SKM-1 treated with dmso at 0.1 percent for 144 hours (cell line): Measurements from ENCODE around the gene C2orf81.
"Not testable (repeated sequence)": the region's sequence is repeated elsewhere in the genome, so short reads cannot be mapped to it uniquely, and the experiment has no call there.

ENCODE experiments used
- DNase-seq: peaks from one replicate; lab custom pipeline; 2025; ENCODE audit not compliant: unreplicated experiment; lab: John Stamatoyannopoulos, UW

Gene C2orf81

DNA sequence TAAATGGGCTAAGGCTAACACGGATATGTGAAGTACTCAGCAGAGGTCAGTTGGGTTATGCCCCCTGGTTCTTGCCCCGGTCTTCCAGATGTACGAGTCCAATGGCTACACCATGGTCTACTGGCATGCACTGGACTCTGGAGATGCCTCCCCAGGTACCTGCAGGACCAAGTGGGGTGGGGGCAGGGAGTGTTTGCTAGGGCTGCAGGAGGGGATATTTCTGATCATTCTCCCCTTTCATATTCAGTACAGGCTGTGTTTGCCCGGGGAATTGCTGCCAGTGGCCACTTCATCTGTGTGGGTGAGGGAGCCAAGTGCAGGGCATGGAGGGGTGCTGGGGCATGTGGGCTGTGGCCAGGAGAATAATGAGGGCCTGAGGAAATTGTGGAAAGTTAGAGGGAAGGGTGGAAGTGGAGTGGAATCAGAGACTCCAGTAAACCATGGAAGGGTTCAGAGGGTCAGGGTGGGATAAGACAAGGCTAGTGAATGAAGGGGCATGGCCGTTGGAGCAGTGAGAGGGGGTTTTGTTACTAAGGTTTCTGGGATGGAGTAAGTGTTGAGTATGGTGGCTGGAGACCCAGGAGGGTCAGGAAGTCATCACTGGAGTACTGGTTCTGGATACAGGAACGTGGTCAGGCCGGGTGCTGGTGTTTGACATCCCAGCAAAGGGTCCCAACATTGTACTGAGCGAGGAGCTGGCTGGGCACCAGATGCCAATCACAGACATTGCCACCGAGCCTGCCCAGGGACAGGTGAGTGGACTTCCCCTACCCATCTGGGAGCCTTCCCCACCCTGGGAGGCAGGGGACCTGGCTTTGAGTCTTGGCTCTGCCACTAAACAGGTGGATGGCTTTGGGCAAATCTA lies 2.0 kb upstream of the C2orf81 start:
- DNase-seq: no peak

DNA sequence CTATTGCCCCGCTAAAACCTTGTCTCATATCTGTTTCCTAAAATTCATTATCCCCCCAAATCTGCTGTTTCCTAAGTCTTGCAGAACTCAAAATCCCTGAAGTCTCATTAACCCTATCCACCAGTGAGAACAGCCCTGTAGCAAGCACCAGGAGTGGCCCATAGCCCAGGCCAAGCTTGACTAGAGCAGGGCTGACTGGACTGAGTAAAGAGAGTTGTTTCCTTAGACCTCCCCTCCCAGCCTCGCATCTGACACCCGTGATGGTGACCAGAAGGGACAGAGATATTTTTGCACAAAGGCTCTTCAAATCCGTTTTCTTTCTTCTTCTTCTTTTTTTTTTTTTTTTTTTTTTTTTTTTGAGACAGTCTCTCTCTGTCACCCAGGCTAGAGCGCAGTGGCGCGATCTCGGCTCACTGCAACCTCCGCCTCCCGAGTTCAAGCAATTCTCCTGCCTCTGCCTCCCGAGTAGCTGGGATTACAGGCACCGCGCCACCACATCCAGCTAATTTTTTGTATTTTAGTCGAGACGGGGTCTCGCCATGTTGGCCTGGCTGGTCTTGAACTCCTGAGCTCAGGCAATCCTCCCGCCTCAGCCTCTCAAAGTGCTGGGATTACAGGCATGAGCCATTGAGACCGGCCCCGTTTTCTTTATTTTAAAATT lies 846 bp downstream of the C2orf81 start:
- DNase-seq: not testable (repeated sequence)

DNA sequence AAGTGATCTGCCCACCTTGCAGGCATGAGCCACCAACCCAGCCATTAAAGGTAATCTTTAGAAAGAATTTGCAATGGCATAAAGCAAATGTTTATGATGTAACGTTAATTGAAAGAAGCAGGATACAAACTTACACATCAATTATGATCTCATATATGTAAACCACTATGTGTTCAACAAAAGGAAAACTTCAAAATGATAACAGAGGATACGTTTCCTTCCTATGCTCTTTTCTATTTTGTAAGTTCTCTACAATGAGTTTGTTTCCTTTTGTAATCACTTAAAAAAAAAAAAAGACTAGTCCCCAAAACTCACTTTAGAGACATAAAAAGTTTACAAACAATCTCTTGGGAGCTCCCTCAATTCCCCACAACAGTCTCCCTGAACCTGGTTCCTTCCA lies 1.4 kb downstream of the C2orf81 start:
- no peak for DNase-seq

GRCh38 chr2:74419345-74419744 lies 2.1 kb downstream of the C2orf81 start:
- DNase-seq: no peak

GRCh38 chr2:74418312-74418711 lies 3.1 kb downstream of the C2orf81 start:
- no peak for DNase-seq

- no peak for DNase-seq
Observed at GRCh38 chr2:74417763-74418162, 3.7 kb downstream of the C2orf81 start.

GRCh38 chr2:74417197-74417596 lies 4.2 kb downstream of the C2orf81 start:
- DNase-seq: no peak

GRCh38 chr2:74416778-74417177 lies 4.6 kb downstream of the C2orf81 start:
- no peak for DNase-seq

DNA sequence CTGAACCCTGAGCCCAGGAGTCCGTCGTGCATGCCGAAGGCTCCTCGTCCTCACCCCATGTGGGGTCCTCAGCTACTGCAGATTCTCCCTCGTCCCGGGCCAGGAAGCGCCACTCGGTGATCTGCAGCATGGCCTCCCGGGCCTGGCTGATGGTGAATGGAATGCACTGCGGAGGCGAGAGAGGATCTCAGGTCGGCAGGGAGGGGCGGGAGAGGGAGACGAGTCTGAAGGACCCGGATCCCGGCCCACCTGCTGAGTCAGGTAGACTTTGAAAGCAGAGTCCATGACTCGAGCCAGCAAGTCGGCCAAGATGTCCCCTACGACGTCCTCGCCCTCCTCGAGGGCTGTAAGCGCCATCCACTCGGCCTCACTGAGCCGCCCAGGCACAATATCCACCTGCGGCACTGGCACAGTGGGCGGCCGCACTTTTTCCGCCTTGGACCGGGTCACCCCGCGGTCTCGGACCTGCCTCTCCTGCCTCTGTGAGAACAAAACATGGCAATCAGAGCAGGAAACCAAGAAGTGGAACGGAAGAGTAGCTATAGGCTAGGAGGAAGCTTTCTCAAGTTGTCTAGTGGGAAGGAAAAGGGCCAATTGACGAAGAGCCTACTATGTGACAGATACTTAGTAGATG lies 5.5 kb downstream of the C2orf81 start:
- DNase-seq: no peak

DNA sequence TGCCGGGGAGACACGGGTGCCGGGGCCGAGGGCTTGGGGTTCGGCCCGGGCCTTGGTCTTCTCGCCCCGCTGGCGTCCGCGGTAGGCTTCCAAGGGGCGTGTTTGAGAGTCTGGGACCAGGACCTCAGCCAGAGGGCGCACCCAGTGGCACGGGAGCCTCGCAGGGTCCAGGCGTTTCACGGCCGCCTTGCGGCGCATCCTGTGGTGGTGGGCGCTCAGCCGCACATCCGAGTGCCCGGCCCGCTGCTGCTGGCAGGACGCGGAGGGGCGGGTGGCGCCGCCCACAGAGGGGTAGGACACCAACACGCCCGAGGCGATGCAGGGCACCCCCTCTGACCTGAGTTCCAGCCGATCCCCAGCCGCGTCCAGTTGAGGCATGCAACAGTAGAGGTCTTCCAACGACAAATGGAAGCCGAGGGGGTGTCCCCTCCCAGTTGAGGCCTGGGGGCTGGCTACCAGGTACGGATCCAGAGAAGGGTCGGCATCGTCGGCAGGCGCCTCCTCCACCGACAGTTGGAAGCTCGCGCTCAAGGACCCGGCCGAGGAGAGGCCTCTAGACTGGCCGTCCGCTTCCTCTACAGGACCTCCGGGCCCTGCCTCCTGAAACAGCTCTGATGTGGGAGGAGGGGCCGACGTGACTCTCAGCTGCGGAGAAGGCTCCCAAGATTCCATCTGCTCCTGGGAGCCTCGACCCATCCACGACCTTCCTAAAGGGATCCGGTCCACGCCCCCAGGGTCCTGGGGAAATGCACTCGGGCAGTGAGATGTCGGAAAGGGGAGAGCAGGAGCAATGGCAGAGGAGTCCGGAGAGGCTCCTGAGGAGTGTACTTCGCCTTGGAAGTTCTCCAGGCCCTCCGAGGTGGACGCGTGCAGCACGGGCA lies 6.3 kb downstream of the C2orf81 start:
- no peak for DNase-seq

- no peak for DNase-seq
Observed at GRCh38 chr2:74414441-74414840, 7.0 kb downstream of the C2orf81 start.

DNA sequence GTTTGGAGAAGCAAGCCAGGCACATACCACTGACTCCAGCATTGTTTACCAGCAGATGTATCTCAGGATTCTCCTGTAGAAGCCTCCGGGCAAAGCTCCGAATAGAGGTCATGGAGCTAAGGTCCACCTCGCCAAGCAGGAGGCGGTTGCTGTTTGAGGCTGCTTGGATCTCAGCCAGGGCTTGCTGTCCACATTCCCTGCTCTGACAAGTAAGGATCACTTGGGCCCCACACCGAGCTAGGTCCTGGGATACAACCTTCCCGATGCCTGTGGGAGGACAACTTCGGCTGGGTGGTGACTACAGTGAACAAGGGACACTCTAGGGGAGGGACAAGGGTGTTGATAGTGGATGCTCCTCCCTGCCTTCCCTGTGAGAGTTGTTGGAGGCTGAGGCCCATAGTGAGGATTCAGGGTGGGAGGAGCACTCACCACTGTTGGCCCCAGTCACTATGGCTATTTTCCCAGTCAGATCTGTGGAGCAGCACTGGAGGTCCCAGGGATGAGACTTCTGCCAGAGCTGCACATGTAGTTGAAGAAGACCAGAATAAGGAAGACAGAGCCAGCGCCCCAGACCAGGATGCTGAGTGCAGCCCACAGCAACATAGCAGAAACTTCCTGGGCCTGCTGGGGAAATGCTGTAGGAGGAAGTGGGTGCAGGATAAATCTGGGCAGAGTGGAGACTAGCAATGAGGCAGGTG lies 8.3 kb downstream of the C2orf81 start:
- DNase-seq: peak; percentile 22

GRCh38 chr2:74407682-74408081 lies 13.7 kb downstream of the C2orf81 start:
- no peak for DNase-seq

- DNase-seq: no peak
Observed at GRCh38 chr2:74406035-74406434, 15.4 kb downstream of the C2orf81 start.

DNA sequence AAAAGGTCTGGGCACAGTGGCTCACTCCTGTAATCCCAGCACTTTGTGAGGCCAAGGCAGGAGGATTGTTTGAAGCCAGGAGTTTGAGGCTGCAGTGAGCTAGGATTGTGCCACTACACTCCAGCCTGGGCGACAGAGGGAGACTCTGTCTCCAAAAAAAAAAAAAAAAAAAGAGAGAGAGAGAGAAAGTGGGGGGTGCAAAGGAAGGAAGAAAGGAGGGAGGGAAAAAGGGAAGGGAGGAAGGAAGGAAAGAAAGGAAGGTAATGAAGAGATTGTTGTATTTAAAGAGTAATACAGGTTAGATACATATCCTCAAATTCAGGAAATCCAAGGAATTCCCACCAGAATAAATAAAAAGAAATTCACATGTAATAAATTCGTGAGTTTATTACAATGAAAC lies 19.5 kb downstream of the C2orf81 start:
- no peak for DNase-seq

GRCh38 chr2:74399785-74400184 lies 21.6 kb downstream of the C2orf81 start:
- peak; percentile 21 for DNase-seq

DNA sequence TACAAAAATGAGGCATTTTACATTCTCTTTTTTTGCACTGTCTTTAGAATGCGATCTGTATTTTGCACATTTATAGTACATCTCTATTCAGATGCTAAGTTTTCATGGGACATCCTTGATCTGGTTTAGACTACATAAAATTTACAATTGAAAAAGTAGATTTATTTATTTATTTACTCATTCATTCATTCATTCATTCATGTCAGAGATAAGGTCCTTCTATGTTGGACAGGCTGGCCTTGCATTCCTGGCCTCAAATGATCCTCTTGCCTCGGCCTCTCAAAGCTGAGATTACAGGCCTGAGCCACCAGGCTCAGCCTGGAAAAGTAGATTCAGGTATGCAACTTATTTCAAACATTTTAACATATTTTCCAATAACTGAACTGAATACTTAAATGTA lies 25.3 kb downstream of the C2orf81 start:
- no peak for DNase-seq

- no peak for DNase-seq
Observed at GRCh38 chr2:74393525-74393924, 27.9 kb downstream of the C2orf81 start.

DNA sequence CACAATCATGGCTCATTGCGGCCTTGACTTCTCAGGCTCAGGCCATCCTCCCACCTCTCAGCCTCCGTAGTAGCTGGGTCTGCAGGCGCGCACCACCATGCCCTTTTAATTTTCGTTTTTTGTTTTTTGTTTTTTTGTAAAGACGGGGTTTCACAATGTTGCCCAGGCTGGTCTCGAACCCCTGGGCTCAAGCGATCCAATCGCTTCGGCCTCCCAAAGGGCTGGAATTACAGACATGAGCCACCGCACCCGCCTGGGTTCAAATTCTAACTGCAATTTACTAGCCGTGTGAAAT lies 29.0 kb downstream of the C2orf81 start:
- no peak for DNase-seq

- DNase-seq: peak; percentile 78
Observed at GRCh38 chr2:74391580-74392448, 29.6 kb downstream of the C2orf81 start.
